T-helper 2 cell treated with Interferon-gamma antibody and Interleukin-4, amounts not matched to agents 5 μg/mL and 100 μg/mL, for 36 hours (primary cell): Measurements from ENCODE around the gene SPOCK2.

ENCODE experiments used
- DNase-seq: peaks from one replicate; pipeline ENCODE4 v3.0.0; 2021; ENCODE audit warnings: low spot score
- H3K27ac Mint-ChIP-seq: one replicate; pipeline ENCODE4 v1.8.0; 2021; ENCODE audit warnings: mild to moderate bottlenecking, mixed read lengths
- H3K27me3 Mint-ChIP-seq: one replicate; pipeline ENCODE4 v1.8.0; 2021; ENCODE audit warnings: low read depth, mixed read lengths
- H3K36me3 Mint-ChIP-seq: one replicate; pipeline ENCODE4 v1.8.0; 2021; ENCODE audit warnings: low read depth, mixed read lengths
- H3K4me1 Mint-ChIP-seq: one replicate; pipeline ENCODE4 v1.8.0; 2021; ENCODE audit warnings: low read depth, mixed read lengths
- H3K4me3 Mint-ChIP-seq: one replicate; pipeline ENCODE4 v1.8.0; 2022; ENCODE audit warnings: mild to moderate bottlenecking, moderate library complexity, mixed read lengths
- H3K9me3 Mint-ChIP-seq: one replicate; pipeline ENCODE4 v1.8.0; 2021; ENCODE audit warnings: mixed read lengths

The SPOCK2 gene

DNA sequence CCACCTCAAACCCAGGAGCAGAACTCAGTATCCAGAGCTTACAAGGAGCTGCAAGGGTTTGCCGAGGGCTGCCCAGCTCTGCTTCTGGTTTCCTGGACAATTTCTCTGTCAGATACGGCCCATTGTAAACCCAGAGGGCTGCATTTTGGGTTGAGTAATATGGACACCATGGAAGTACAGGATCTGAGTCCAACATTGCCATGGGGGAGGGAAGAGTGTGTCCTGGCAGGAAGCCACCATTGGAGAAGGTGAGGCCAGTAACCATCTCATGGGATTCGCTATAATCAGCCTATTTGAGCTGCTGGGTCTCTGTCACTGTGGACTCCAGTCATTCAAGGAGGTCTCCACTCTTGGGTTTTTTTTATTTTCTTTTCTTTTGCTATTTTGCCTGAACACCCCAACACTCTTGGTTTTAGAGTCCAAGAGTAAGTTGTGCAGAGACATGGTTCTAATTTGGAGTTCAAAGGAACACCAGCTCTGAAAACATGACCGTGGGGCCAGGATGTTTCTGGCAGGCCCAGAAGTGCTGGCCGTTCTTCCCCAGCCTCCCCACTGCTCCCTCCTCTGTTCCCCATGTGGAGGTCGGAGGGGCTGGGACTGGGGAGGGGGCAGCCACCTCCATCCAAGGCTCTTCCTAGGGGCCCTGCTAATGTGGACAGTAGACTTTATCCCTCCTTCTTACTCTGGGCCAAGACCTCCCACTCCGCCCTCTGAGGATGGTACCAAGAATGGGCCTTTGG is 77.9 kb downstream of the SPOCK2 start:
- H3K27ac Mint-ChIP-seq: no peak overlapping the region
- H3K27me3 Mint-ChIP-seq: no peaks in the 10 kb centered on the region
- no peak for DNase-seq
- no peak overlapping the region for H3K4me3 Mint-ChIP-seq
- no peaks in the 10 kb centered on the region for H3K36me3 Mint-ChIP-seq
- H3K4me1 Mint-ChIP-seq: no peaks in the 10 kb centered on the region
- H3K9me3 Mint-ChIP-seq: no peaks in the 10 kb centered on the region

GRCh38 chr10:72009425-72010081 is 78.8 kb downstream of the SPOCK2 start:
- Mint-ChIP-seq H3K27me3 (no peaks in the 10 kb centered on the region), H3K4me3 (no peak overlapping the region)
- no peak for DNase-seq

DNA sequence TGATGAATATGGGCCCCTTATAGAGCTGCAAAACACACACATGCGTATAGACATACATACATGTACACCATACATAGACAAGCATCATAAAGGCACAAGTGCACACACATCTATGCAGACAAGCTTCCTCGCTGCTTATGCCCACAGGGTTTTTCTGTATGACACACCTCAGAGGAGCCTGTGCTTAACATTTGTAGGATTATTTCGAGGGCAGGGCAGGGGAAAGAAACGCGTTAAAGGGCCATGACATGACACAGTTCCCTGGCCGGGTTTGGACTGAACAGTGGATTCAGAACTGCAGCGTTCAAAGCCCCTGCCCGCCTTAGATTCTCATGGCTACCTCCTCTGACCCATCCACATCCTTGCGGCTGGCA is 79.3 kb downstream of the SPOCK2 start:
- no peaks in the 10 kb centered on the region for H3K36me3 Mint-ChIP-seq
- H3K9me3 Mint-ChIP-seq: no peaks in the 10 kb centered on the region
- DNase-seq: no peak
- H3K27me3 Mint-ChIP-seq: no peaks in the 10 kb centered on the region
- H3K4me3 Mint-ChIP-seq: no peak overlapping the region
- no peaks in the 10 kb centered on the region for H3K4me1 Mint-ChIP-seq
- no peak overlapping the region for H3K27ac Mint-ChIP-seq

More at GRCh38 chr10:72009425-72010081, 78.8 kb downstream of the SPOCK2 start:
- Mint-ChIP-seq H3K27ac (no peak overlapping the region), H3K9me3 (no peaks in the 10 kb centered on the region), H3K36me3 (no peaks in the 10 kb centered on the region), H3K4me1 (no peaks in the 10 kb centered on the region)
